MCF 10A (cell line): Measurements from ENCODE around the gene PEX11G. TPM values are rescaled to one million over a fixed set of nuclear protein-coding genes. Genes with fewer than 3 reads are reported as not detected.

Source experiments
- BruUV-seq: library from RNA; stranded (reverse); fragments of 400-500 nt; replicated peaks from 2 replicates; lab custom pipeline; 2021; lab: Mats Ljungman, UMichigan
- CTCF ChIA-PET: fragments of 300-600 bp; sonication (Branson Sonifier 250); formaldehyde crosslinking; extraction: SDS; loops from one replicate; lab custom pipeline; 2021; ENCODE audit warnings: antibody characterized with exemption, inconsistent platforms; lab: Yijun Ruan, JAX
- POLR2A ChIA-PET: fragments of 300-600, 350-650 bp; sonication (Branson Sonifier 250); formaldehyde crosslinking; extraction: SDS; loops from one replicate; lab custom pipeline; 2020; ENCODE audit warnings: antibody characterized with exemption, inconsistent platforms; lab: Yijun Ruan, JAX
- DNase-seq: peaks from one replicate; pipeline ENCODE4 v3.0.0-alpha.2; 2018; ENCODE audit not compliant: unreplicated experiment
- H3K27ac Mint-ChIP-seq: one replicate; pipeline ENCODE4 v1.8.0; 2022; ENCODE audit warnings: mild to moderate bottlenecking, low read depth, mixed read lengths; ENCODE audit not compliant: unreplicated experiment
- H3K27me3 Mint-ChIP-seq: one replicate; pipeline ENCODE4 v1.8.0; 2022; ENCODE audit warnings: mixed read lengths; ENCODE audit not compliant: insufficient read depth, unreplicated experiment
- H3K36me3 Mint-ChIP-seq: one replicate; pipeline ENCODE4 v1.8.0; 2022; ENCODE audit warnings: mild to moderate bottlenecking, moderate library complexity, mixed read lengths; ENCODE audit not compliant: insufficient read depth, unreplicated experiment
- H3K4me1 Mint-ChIP-seq: one replicate; pipeline ENCODE4 v1.8.0; 2022; ENCODE audit warnings: mixed read lengths; ENCODE audit not compliant: insufficient read depth, unreplicated experiment
- H3K4me3 Mint-ChIP-seq: one replicate; pipeline ENCODE4 v1.8.0; 2022; ENCODE audit warnings: mild to moderate bottlenecking, moderate library complexity, mixed read lengths; ENCODE audit not compliant: unreplicated experiment
- H3K9me3 Mint-ChIP-seq: one replicate; pipeline ENCODE4 v1.8.0; 2022; ENCODE audit warnings: mixed read lengths; ENCODE audit not compliant: unreplicated experiment
- intact Hi-C: fragments of 100-400 bp; cut with micrococcal nuclease; formaldehyde crosslinking; loops from 2 replicates; pipeline ENCODE4 v1.14.1; 2022
- total RNA-seq: library from RNA; stranded (reverse); gene quantifications from 2 replicates; pipeline ENCODE4 v1.2.3, GENCODE V29; 2022
- TF ChIP-seq, protein P1 (sequence below): fragments of 200-600 bp; IDR thresholded peaks from one replicate; pipeline ENCODE4 v1.8.0; 2022; ENCODE audit warnings: antibody characterized with exemption, mild to moderate bottlenecking; ENCODE audit not compliant: unreplicated experiment

PEX11G gene
- total RNA-seq, 1 experiment from 2014 or later: 5.5 TPM

DNA sequence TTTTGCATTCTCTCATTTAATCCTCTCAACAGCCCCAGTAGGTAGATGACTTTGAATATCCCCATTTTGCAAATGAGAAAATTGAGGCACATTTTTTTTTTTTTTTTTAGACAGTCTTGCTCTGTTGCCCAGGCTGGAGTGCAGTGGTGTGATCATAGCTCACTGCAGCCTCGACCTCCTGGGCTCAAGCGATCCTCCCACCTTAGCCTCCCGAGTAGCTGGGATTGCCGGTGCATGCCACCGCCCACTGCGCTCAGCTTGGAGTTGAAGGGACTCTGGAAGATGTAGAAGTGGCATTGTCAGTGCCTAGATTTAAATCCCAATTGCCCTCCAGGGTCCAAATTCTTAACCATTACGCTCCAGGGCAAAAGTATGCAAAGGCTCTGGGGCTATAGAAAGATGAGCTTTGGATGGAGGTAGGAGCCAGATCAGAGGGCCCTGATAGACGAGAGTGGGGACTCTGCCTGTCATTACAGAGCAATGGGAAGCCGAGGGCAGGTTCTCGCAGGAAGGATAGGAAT is 32.8 kb upstream of the PEX11G start:
- no TSS peak for BruUV-seq
- TF ChIP-seq, protein P1, sequence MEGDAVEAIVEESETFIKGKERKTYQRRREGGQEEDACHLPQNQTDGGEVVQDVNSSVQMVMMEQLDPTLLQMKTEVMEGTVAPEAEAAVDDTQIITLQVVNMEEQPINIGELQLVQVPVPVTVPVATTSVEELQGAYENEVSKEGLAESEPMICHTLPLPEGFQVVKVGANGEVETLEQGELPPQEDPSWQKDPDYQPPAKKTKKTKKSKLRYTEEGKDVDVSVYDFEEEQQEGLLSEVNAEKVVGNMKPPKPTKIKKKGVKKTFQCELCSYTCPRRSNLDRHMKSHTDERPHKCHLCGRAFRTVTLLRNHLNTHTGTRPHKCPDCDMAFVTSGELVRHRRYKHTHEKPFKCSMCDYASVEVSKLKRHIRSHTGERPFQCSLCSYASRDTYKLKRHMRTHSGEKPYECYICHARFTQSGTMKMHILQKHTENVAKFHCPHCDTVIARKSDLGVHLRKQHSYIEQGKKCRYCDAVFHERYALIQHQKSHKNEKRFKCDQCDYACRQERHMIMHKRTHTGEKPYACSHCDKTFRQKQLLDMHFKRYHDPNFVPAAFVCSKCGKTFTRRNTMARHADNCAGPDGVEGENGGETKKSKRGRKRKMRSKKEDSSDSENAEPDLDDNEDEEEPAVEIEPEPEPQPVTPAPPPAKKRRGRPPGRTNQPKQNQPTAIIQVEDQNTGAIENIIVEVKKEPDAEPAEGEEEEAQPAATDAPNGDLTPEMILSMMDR: no peak
- DNase-seq: no peak
- intact Hi-C loops: loop anchor here (1.0 kb wide), 1 partner anchor 13 kb away; no protein-coding TSS in a partner anchor
- Mint-ChIP-seq H3K27me3 (no peaks in the 10 kb centered on the region), H3K4me1 (peaks cover 9% of the 10 kb centered on the region), H3K9me3 (no peaks in the 10 kb centered on the region), H3K27ac (peak overlapping the region; percentile 33), H3K36me3 (peaks cover 13% of the 10 kb centered on the region), H3K4me3 (peak overlapping the region; percentile 70)
- CTCF ChIA-PET: interaction anchor here (0.6 to 1.2 kb wide), 5 partner anchors 9 to 985 kb away, joined by 3 to 8 read pairs (median 5); no protein-coding TSS in a partner anchor
- POLR2A ChIA-PET: interaction anchor here (0.6 to 3.5 kb wide), 3 partner anchors 12 to 422 kb away, joined by 3 to 56 read pairs (median 20); partner anchors contain the start of gene PNPLA6

DNA sequence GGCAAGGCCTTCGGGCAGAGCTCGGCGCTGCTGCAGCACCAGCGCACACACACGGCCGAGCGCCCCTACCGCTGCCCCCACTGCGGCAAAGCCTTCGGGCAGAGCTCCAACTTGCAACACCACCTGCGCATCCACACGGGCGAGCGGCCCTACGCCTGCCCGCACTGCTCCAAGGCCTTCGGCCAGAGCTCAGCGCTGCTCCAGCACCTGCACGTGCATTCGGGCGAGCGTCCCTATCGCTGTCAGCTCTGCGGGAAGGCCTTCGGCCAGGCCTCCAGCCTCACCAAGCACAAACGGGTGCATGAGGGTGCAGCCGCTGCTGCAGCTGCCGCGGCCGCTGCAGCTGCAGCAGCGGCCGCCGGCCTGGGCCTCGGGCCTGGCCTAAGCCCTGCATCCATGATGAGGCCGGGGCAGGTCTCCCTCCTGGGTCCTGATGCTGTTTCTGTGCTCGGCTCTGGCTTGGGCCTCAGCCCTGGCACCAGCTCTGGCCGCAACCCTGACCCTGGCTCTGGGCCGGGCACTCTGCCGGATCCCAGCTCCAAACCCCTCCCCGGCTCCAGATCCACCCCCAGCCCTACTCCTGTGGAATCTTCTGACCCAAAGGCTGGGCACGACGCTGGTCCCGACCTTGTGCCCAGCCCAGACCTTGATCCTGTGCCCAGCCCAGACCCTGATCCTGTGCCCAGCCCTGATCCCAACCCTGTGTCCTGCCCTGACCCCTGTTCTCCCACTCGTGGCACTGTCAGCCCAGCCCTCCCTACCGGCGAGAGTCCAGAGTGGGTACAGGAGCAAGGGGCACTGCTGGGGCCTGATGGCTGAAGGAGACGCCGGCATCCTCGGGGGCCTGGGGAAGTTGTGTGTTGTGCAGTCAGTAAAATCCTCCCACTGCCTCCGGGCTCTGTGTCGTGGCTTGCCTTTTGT is 31.6 kb upstream of the PEX11G start:
- intact Hi-C loops: no loop called here
- BruUV-seq: no TSS peak
- no peaks in the 10 kb centered on the region for H3K9me3 Mint-ChIP-seq
- no peaks in the 10 kb centered on the region for H3K27me3 Mint-ChIP-seq
- no peak overlapping the region for H3K27ac Mint-ChIP-seq
- DNase-seq: no peak
- peaks cover 13% of the 10 kb centered on the region for H3K36me3 Mint-ChIP-seq
- peaks cover 14% of the 10 kb centered on the region for H3K4me1 Mint-ChIP-seq
- CTCF ChIA-PET: interaction anchor here (0.6 to 1.2 kb wide), 4 partner anchors 7 to 595 kb away, joined by 3 to 5 read pairs (median 4); no protein-coding TSS in a partner anchor
- POLR2A ChIA-PET: interaction anchor here (3.5 kb wide), 1 partner anchor 14 kb away, joined by 56 read pairs; the partner anchor contains the start of gene PNPLA6
- H3K4me3 Mint-ChIP-seq: no peak overlapping the region
- TF ChIP-seq, protein P1: no peak

DNA sequence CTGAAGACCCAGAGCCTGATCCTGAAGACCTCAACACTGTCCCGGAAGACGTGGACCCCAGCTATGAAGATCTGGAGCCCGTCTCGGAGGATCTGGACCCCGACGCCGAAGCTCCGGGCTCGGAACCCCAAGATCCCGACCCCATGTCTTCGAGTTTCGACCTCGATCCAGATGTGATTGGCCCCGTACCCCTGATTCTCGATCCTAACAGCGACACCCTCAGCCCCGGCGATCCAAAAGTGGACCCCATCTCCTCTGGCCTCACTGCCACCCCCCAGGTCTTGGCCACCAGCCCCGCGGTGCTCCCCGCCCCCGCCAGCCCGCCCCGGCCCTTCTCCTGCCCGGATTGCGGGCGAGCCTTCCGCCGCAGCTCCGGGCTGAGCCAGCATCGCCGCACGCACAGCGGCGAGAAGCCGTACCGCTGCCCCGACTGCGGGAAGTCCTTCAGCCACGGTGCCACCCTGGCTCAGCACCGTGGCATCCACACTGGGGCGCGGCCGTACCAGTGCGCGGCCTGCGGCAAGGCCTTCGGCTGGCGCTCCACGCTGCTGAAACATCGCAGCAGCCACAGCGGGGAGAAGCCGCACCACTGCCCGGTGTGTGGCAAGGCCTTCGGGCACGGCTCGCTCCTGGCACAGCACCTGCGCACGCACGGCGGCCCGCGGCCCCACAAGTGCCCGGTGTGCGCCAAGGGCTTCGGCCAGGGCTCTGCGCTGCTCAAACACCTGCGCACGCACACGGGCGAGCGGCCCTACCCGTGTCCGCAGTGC is 30.7 kb upstream of the PEX11G start:
- no peak for DNase-seq
- Mint-ChIP-seq H3K4me3 (no peak overlapping the region), H3K27me3 (no peaks in the 10 kb centered on the region), H3K4me1 (peaks cover 16% of the 10 kb centered on the region), H3K27ac (no peak overlapping the region), H3K9me3 (no peaks in the 10 kb centered on the region), H3K36me3 (peaks cover 13% of the 10 kb centered on the region)
- no TSS peak for BruUV-seq
- POLR2A ChIA-PET: no interaction called here
- intact Hi-C loops: no loop called here
- TF ChIP-seq, protein P1: no peak
- CTCF ChIA-PET: no interaction called here
